ENCODE data around the gene MT3. TPM values are rescaled to one million over a fixed set of nuclear protein-coding genes. Genes with fewer than 3 reads are reported as not detected.

The MT3 gene
- total and polyA plus RNA-seq, 2 of the 13 experiments (the other 11 are each of a cell fraction or from before 2014, with no cell fraction given) = not detected

DNA sequence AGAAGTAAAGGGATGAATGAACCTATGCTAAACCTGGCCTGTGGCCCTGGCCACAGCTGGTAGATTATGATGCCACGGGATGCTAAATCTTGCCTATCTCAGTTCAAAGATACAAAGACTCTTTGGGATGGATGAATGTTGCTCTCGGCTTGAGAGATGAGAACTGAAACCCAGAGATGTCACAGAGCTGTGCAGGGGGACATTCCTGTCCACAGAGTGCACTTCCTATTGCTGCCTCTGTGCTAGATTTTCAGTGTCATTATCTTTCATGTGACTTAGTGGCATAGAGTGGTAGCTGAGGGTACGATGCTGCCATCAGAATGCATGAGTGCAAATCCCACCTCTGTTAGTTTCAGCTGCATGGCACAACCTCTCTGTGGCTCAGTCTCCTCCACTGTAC, 40.8 kb downstream of the MT3 start:
- intact Hi-C loops (cut with micrococcal nuclease; ENCODE audit: unreplicated experiment) = no loop called here
- H3K27ac ChIP-seq (ENCODE audit: extremely low read length, insufficient read depth, low read length) = no peak overlapping the region
- H4K20me1 ChIP-seq (ENCODE audit: insufficient read depth, low read length) = no peaks in the 10 kb centered on the region
- WGBS (ENCODE audit: low lambda C conversion rate) = 38% methylated on average over 3 of the region's 3 CpGs
- peaks cover 45% of the 10 kb centered on the region for H3K4me1 ChIP-seq (ENCODE audit: insufficient read depth, low read length)
- POLR2A ChIA-PET = interaction anchor here (1.3 kb wide), 1 partner anchor 22 kb away, joined by 6 read pairs; the partner anchor contains the start of gene MT2A
- no peaks in the 10 kb centered on the region for H3K79me2 ChIP-seq (ENCODE audit: insufficient read depth, low read length)
- H3K9me3 ChIP-seq (ENCODE audit: low read length) = no peaks in the 10 kb centered on the region
- H2AFZ ChIP-seq (ENCODE audit: low read length) = no peak overlapping the region
- H3K9ac ChIP-seq (ENCODE audit: insufficient read depth, low read depth, low read length) = no peak overlapping the region
- H3K4me3 ChIP-seq (replicated peaks in 1 of 3; ENCODE audit: insufficient read depth in 1 of 3, low read depth in 2 of 3, low read length in 3 of 3) = no peak overlapping the region
- no peak overlapping the region for H3K4me2 ChIP-seq (ENCODE audit: low read depth, low read length)
- DNase-seq (ENCODE audit: low spot score) = no peak
- H3K36me3 ChIP-seq (replicated peaks in 1 of 2; ENCODE audit: control insufficient read depth in 1 of 2, insufficient read depth in 2 of 2, low read length in 2 of 2) = no peaks in the 10 kb centered on the region
- no peak for FAIRE-seq
- BruUV-seq (replicated peaks) = no TSS peak
- CTCF ChIA-PET (ENCODE audit: low intra/inter-chr PET ratio, low total read pairs) = no interaction called here
- in situ Hi-C loops (cut with HindIII; ENCODE audit: extremely low pct_ligation_motif_present, low pct_unique_long_range_greater_than_20kb) = no loop called here
- ATAC-seq = no peak
- no peak for TF ChIP-seq MTF1 (CRISPR knock-in tag; IDR thresholded peaks at IDR 0.05)
- TF ChIP-seq SMARCE1 (IDR thresholded peaks at IDR 0.05; ENCODE audit: borderline replicate concordance) = no peak
- no peak for TF ChIP-seq JARID2 (CRISPR knock-in tag; IDR thresholded peaks at IDR 0.05; ENCODE audit: insufficient replicate concordance)
- TF ChIP-seq CHD4 (IDR thresholded peaks at IDR 0.05; ENCODE audit: borderline replicate concordance, low read length) = no peak
- TF ChIP-seq, protein P1, sequence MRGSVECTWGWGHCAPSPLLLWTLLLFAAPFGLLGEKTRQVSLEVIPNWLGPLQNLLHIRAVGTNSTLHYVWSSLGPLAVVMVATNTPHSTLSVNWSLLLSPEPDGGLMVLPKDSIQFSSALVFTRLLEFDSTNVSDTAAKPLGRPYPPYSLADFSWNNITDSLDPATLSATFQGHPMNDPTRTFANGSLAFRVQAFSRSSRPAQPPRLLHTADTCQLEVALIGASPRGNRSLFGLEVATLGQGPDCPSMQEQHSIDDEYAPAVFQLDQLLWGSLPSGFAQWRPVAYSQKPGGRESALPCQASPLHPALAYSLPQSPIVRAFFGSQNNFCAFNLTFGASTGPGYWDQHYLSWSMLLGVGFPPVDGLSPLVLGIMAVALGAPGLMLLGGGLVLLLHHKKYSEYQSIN (CRISPR knock-in tag; IDR thresholded peaks at IDR 0.05; ENCODE audit: borderline replicate concordance) = no peak
- TF ChIP-seq, protein P2, sequence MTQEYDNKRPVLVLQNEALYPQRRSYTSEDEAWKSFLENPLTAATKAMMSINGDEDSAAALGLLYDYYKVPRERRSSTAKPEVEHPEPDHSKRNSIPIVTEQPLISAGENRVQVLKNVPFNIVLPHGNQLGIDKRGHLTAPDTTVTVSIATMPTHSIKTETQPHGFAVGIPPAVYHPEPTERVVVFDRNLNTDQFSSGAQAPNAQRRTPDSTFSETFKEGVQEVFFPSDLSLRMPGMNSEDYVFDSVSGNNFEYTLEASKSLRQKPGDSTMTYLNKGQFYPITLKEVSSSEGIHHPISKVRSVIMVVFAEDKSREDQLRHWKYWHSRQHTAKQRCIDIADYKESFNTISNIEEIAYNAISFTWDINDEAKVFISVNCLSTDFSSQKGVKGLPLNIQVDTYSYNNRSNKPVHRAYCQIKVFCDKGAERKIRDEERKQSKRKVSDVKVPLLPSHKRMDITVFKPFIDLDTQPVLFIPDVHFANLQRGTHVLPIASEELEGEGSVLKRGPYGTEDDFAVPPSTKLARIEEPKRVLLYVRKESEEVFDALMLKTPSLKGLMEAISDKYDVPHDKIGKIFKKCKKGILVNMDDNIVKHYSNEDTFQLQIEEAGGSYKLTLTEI (CRISPR knock-in tag; conservative IDR thresholded peaks at IDR 0.05) = no peak
- H3K27me3 ChIP-seq (ENCODE audit: control insufficient read depth in 1 of 2, insufficient read depth in 2 of 2, low read length in 2 of 2) = peaks cover 6 to 69% of the 10 kb centered on the region in 2 experiments; a peak in 4 of 5 replicates

Measured in HepG2 (cell line).